ENCODE measurements around the gene ADRB1. TPM values are rescaled to one million over a fixed set of nuclear protein-coding genes. Genes with fewer than 3 reads are reported as not detected.

ADRB1 gene
- total RNA-seq, 4 donors from 2014 or later, result 0.34 to 4.9 (median 2.8) TPM

- TF ChIP-seq CTCF (IDR thresholded peaks at IDR 0.05; ENCODE audit: low read depth), result no peak
Observed at GRCh38 chr10:114021154-114021553, 22.5 kb upstream of the ADRB1 start.

- TF ChIP-seq CTCF (IDR thresholded peaks at IDR 0.05; ENCODE audit: low read depth), result no peak
Observed at GRCh38 chr10:114021717-114022680, 21.7 kb upstream of the ADRB1 start.

GRCh38 chr10:114022766-114023597 lies 20.7 kb upstream of the ADRB1 start:
- TF ChIP-seq CTCF (IDR thresholded peaks at IDR 0.05; ENCODE audit: low read depth), result no peak

- TF ChIP-seq CTCF (IDR thresholded peaks at IDR 0.05; ENCODE audit: low read depth), result no peak
Observed at GRCh38 chr10:114024876-114025610, 18.6 kb upstream of the ADRB1 start.

GRCh38 chr10:114025611-114026130 lies 18.0 kb upstream of the ADRB1 start:
- TF ChIP-seq CTCF (IDR thresholded peaks at IDR 0.05; ENCODE audit: low read depth), result no peak

- TF ChIP-seq CTCF (IDR thresholded peaks at IDR 0.05; ENCODE audit: low read depth), result no peak
Observed at GRCh38 chr10:114026189-114027040, 17.3 kb upstream of the ADRB1 start.
